ENCODE results near the gene CNTF. TPM values are rescaled to one million over a fixed set of nuclear protein-coding genes. Genes with fewer than 3 reads are reported as not detected.
"Not testable (repeated sequence)": the region's sequence is repeated elsewhere in the genome, so short reads cannot be mapped to it uniquely, and the experiment has no call there.

CNTF gene
- total RNA-seq (2014; rRNA removed; shearing (Covaris generic)): 1.3 and 1.6 TPM in 2 replicates

GRCh38 chr11:58622344-58622743 is at the start of gene CNTF:
Gene CNTF (plus strand): TSS chr11:58622665. CDS start chr11:58622753, 88 bp downstream.
- no peak for DNase-seq (ENCODE audit: low spot score)

- DNase-seq (ENCODE audit: low spot score): not testable (repeated sequence)
These were observed 49.6 kb upstream of the CNTF start for GRCh38 chr11:58572906-58573305.

- DNase-seq (ENCODE audit: low spot score): no peak
These were observed 48.9 kb upstream of the CNTF start for GRCh38 chr11:58573451-58574104.

- DNase-seq (ENCODE audit: low spot score): no peak
These were observed 47.6 kb upstream of the CNTF start for GRCh38 chr11:58574881-58575280.

- DNase-seq (ENCODE audit: low spot score): no peak
These were observed 47.0 kb upstream of the CNTF start, which contains the start of gene LPXN for GRCh38 chr11:58575377-58576020. Gene LPXN (minus strand): TSS chr11:58575856. CDS start chr11:58575772, 84 bp downstream.

GRCh38 chr11:58576887-58577471 is 45.5 kb upstream of the CNTF start:
- DNase-seq (ENCODE audit: low spot score): peak; percentile 55

- DNase-seq (ENCODE audit: low spot score): no peak
These were observed 44.8 kb upstream of the CNTF start for GRCh38 chr11:58577555-58578135.

GRCh38 chr11:58578136-58578634 is 44.3 kb upstream of the CNTF start:
- DNase-seq (ENCODE audit: low spot score): peak; percentile 99

GRCh38 chr11:58578635-58579191 is 43.8 kb upstream of the CNTF start, which contains the start of gene ZFP91:
Gene ZFP91 (plus strand): TSS chr11:58579063. CDS start chr11:58579282, 219 bp downstream.
- peak; percentile 99 for DNase-seq (ENCODE audit: low spot score)

GRCh38 chr11:58579192-58580129 is 43.0 kb upstream of the CNTF start:
- DNase-seq (ENCODE audit: low spot score): peak; percentile 93

- DNase-seq (ENCODE audit: low spot score): peak; percentile 27
These were observed 42.2 kb upstream of the CNTF start for GRCh38 chr11:58580311-58580710.

GRCh38 chr11:58582437-58582836 is 40.0 kb upstream of the CNTF start:
- DNase-seq (ENCODE audit: low spot score): no peak

- DNase-seq (ENCODE audit: low spot score): no peak
These were observed 35.5 kb upstream of the CNTF start for GRCh38 chr11:58586998-58587397.

- DNase-seq (ENCODE audit: low spot score): no peak
These were observed 30.8 kb upstream of the CNTF start for GRCh38 chr11:58591659-58592058.

GRCh38 chr11:58592760-58593472 is 29.5 kb upstream of the CNTF start:
- no peak for DNase-seq (ENCODE audit: low spot score)

GRCh38 chr11:58594826-58595225 is 27.6 kb upstream of the CNTF start:
- DNase-seq (ENCODE audit: low spot score): no peak

GRCh38 chr11:58596621-58597020 is 25.8 kb upstream of the CNTF start:
- no peak for DNase-seq (ENCODE audit: low spot score)

- no peak for DNase-seq (ENCODE audit: low spot score)
These were observed 24.9 kb upstream of the CNTF start for GRCh38 chr11:58597486-58598144.

GRCh38 chr11:58600510-58600909 is 22.0 kb upstream of the CNTF start:
- no peak for DNase-seq (ENCODE audit: low spot score)
